ENCODE data around the gene CAMKK1.

GRCh38 chr17:3897731-3898130 lies 4.9 kb upstream of the CAMKK1 start:
- TF ChIP-seq, protein P1, sequence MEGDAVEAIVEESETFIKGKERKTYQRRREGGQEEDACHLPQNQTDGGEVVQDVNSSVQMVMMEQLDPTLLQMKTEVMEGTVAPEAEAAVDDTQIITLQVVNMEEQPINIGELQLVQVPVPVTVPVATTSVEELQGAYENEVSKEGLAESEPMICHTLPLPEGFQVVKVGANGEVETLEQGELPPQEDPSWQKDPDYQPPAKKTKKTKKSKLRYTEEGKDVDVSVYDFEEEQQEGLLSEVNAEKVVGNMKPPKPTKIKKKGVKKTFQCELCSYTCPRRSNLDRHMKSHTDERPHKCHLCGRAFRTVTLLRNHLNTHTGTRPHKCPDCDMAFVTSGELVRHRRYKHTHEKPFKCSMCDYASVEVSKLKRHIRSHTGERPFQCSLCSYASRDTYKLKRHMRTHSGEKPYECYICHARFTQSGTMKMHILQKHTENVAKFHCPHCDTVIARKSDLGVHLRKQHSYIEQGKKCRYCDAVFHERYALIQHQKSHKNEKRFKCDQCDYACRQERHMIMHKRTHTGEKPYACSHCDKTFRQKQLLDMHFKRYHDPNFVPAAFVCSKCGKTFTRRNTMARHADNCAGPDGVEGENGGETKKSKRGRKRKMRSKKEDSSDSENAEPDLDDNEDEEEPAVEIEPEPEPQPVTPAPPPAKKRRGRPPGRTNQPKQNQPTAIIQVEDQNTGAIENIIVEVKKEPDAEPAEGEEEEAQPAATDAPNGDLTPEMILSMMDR (conservative IDR thresholded peaks at IDR 0.05 in 1 of 2, IDR thresholded peaks at IDR 0.05 in 1 of 2; ENCODE audit: extremely low read depth in 1 of 2, insufficient read depth in 1 of 2, low read depth in 1 of 2, low read length in 2 of 2): no peak
- TF ChIP-seq EZH2 (IDR thresholded peaks at IDR 0.05; ENCODE audit: borderline replicate concordance, low read length): no peak
